LNCAP (cell line): ENCODE results near the gene ICAM5.

Source experiments
- CTCF ChIP-seq: fragments of 450-650 bp; IDR thresholded peaks from 2 replicates; pipeline ENCODE4 v1.5.1; 2017; ENCODE audit warnings: mild to moderate bottlenecking

The ICAM5 gene

DNA sequence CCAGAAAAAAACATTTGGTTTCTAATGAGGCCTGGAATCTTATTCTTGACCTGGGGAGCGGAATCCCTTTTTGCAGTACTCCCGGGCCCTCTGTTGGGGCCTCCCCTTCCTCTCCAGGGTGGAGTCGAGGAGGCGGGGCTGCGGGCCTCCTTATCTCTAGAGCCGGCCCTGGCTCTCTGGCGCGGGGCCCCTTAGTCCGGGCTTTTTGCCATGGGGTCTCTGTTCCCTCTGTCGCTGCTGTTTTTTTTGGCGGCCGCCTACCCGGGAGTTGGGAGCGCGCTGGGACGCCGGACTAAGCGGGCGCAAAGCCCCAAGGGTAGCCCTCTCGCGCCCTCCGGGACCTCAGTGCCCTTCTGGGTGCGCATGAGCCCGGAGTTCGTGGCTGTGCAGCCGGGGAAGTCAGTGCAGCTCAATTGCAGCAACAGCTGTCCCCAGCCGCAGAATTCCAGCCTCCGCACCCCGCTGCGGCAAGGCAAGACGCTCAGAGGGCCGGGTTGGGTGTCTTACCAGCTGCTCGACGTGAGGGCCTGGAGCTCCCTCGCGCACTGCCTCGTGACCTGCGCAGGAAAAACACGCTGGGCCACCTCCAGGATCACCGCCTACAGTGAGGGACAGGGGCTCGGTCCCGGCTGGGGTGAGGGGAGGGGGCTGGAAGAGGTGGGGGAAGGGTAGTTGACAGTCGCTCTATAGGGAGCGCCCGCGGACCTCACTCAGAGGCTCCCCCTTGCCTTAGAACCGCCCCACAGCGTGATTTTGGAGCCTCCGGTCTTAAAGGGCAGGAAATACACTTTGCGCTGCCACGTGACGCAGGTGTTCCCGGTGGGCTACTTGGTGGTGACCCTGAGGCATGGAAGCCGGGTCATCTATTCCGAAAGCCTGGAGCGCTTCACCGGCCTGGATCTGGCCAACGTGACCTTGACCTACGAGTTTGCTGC lies 2.7 kb upstream of the ICAM5 start, which contains the start of gene ICAM4:
ICAM4 (plus strand) TSS at position 153 of the 935 bp plus-strand sequence; CDS start at position 211, 58 bp downstream.
- TF ChIP-seq CTCF = no peak

GRCh38 chr19:10288662-10289166 lies 1.0 kb upstream of the ICAM5 start:
- TF ChIP-seq CTCF = no peak

GRCh38 chr19:10289167-10289835 lies 451 bp upstream of the ICAM5 start:
- no peak for TF ChIP-seq CTCF

- TF ChIP-seq CTCF = no peak
These were observed 664 bp downstream of the ICAM5 start for GRCh38 chr19:10290357-10290875.

DNA sequence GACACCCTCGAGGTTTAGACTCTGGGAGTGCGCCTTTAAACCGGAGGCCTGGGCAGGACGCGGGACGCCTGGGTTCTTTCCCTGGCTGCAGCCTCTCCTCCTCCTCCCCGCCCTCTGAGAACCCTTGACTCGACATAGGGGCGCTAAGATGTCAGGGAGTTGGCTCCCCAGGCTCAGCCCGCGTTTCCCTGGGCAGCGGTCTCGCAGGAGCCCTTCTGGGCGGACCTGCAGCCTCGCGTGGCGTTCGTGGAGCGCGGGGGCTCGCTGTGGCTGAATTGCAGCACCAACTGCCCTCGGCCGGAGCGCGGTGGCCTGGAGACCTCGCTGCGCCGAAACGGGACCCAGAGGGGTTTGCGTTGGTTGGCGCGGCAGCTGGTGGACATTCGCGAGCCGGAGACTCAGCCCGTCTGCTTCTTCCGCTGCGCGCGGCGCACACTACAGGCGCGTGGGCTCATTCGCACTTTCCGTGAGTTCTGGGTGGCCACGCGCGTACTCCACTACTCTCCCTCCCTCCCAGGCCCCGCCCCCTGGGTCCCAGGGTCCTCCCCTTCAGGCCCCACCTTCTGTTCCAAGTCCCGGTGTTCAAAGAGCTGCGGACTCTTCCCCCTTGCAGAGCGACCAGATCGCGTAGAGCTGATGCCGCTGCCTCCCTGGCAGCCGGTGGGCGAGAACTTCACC lies 1.3 kb downstream of the ICAM5 start:
- no peak for TF ChIP-seq CTCF

DNA sequence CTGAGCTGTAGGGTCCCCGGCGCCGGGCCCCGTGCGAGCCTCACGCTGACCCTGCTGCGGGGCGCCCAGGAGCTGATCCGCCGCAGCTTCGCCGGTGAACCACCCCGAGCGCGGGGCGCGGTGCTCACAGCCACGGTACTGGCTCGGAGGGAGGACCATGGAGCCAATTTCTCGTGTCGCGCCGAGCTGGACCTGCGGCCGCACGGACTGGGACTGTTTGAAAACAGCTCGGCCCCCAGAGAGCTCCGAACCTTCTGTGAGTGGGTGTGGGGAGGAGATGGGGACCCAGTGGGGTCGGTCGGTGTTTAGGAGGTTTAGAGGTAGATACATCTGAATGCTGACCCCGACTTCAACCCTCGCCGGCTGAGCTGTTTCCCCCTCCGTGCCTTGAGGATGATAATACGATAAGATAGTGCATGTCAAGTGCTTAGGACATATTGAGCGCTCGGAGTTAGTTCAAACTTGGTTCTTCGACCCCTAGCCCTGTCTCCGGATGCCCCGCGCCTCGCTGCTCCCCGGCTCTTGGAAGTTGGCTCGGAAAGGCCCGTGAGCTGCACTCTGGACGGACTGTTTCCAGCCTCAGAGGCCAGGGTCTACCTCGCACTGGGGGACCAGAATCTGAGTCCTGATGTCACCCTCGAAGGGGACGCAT lies 1.9 kb downstream of the ICAM5 start:
- TF ChIP-seq CTCF = no peak
